ENCODE measurements around the gene LYPD6.

DNA sequence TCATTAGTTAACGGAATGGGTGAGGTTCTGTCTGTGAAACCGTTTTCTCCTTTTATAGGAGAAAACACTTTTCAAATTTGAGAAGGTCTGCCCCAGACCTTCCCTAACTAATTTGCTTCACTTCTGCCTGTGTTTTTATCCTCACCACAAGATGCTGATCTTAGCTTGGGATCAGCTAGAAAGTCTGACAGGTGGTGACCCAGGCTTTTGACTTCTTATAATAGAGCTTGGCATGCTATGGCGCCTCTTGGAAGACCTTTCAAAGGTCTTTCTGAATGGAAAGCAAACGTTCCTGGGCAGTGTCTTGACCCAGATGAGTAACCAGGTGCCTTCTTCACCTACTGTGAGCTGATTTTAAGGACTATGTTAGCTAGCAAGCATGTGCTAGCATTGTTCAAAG lies 91.4 kb downstream of the LYPD6 start:
- TF ChIP-seq SUZ12 (IDR thresholded peaks at IDR 0.05) = no peak
- TF ChIP-seq HDGF (IDR thresholded peaks at IDR 0.05; ENCODE audit: borderline replicate concordance) = no peak
- TF ChIP-seq ZNF384 (IDR thresholded peaks at IDR 0.05) = no peak

Measured in HEK293T (cell line).